DND-41 (cell line): ENCODE data around the gene ADO.

Experiments
- ATAC-seq: fragments of 200-7000 bp; cut with Tn5 transposase; 3 replicates; pipeline ENCODE4 v1.9.1; 2021; ENCODE audit warnings: low read depth; ENCODE audit not compliant: insufficient read depth
- DNase-seq: peaks from one replicate; pipeline ENCODE4 v3.0.0-alpha.2; 2020
- H2AFZ ChIP-seq: 2 replicates; pipeline ENCODE4 v1.6.0; 2012; ENCODE audit warnings: low read depth, low read length
- H3K27ac ChIP-seq: 2 replicates; pipeline ENCODE4 v1.5.1; 2012; ENCODE audit warnings: low read length, inconsistent platforms
- H3K27me3 ChIP-seq: fragments of 200-600 bp; sonication (generic); 2 replicates; pipeline ENCODE4 v1.6.0; 2012; ENCODE audit warnings: low read length, mild to moderate bottlenecking, inconsistent platforms; ENCODE audit not compliant: insufficient read depth, poor library complexity
- H3K36me3 ChIP-seq: 2 replicates; pipeline ENCODE4 v1.5.1; 2012; ENCODE audit warnings: low read length, inconsistent platforms; ENCODE audit not compliant: insufficient read depth
- H3K4me1 ChIP-seq: 2 replicates; pipeline ENCODE4 v1.5.1; 2012; ENCODE audit warnings: mild to moderate bottlenecking, low read length; ENCODE audit not compliant: insufficient read depth
- H3K4me2 ChIP-seq: 2 replicates; pipeline ENCODE4 v1.6.0; 2012; ENCODE audit warnings: mild to moderate bottlenecking, moderate library complexity, low read length, inconsistent platforms; ENCODE audit not compliant: insufficient read depth
- H3K4me3 ChIP-seq, 2 experiments: fragments of 200-600 bp in 1 of 2; shearing (Covaris generic) in 1 of 2; 2 replicates each; pipeline ENCODE4 v1.5.1; 2012 to 2016; ENCODE audit warnings: inconsistent platforms in 2 of 2, low read length in 2 of 2, mild to moderate bottlenecking in 2 of 2, low read depth in 1 of 2, moderate library complexity in 1 of 2
- H3K79me2 ChIP-seq: 2 replicates; pipeline ENCODE4 v1.6.0; 2012; ENCODE audit warnings: low read length, inconsistent platforms; ENCODE audit not compliant: insufficient read depth
- H3K9ac ChIP-seq: 2 replicates; pipeline ENCODE4 v1.6.0; 2012; ENCODE audit warnings: low read depth, mild to moderate bottlenecking, inconsistent platforms, low read length, moderate library complexity
- H3K9me3 ChIP-seq: 2 replicates; pipeline ENCODE4 v1.5.1; 2012; ENCODE audit warnings: low read length, moderate library complexity, mild to moderate bottlenecking, inconsistent platforms; ENCODE audit not compliant: insufficient read depth, severe bottlenecking
- H4K20me1 ChIP-seq: 2 replicates; pipeline ENCODE4 v1.6.0; 2012; ENCODE audit warnings: low read length; ENCODE audit not compliant: insufficient read depth
- EZH2 ChIP-seq: IDR thresholded peaks from 3 replicates; pipeline ENCODE4 v1.6.1; 2012; ENCODE audit warnings: borderline replicate concordance, low read depth, mild to moderate bottlenecking, moderate library complexity, low read length, inconsistent platforms; ENCODE audit not compliant: severe bottlenecking
- TF ChIP-seq, protein P1 (sequence below): IDR thresholded peaks from 2 replicates; pipeline ENCODE4 v1.5.1; 2012; ENCODE audit warnings: borderline replicate concordance, low read length, moderate library complexity, mild to moderate bottlenecking; ENCODE audit not compliant: poor library complexity, severe bottlenecking; ENCODE audit errors: extremely low read depth

ADO gene

DNA sequence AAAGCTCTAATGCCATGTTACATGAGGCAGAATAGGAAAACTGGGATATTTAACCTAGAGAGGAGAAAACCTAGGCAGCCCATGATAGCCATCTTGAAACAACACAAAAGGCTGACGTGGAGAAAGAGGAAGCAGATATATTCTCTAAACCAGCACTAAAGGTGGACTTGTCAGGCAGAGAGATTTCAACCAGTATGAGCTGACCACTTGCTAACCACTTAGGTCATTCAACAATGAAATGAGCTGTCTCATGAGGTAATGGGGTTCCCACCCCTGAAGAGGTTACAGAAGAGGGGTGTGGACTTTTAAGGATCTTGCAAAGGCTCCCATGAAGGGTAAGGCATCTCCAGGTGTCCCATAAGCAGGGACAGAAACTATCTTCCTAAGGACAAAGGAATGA, 38.5 kb downstream of the ADO start:
- Histone ChIP-seq H3K27me3 (no peaks in the 10 kb centered on the region), H2AFZ (no peak overlapping the region), H3K4me2 (no peak overlapping the region), H3K79me2 (no peaks in the 10 kb centered on the region), H4K20me1 (no peaks in the 10 kb centered on the region), H3K36me3 (no peaks in the 10 kb centered on the region), H3K9ac (no peak overlapping the region), H3K27ac (no peak overlapping the region), H3K4me1 (no peaks in the 10 kb centered on the region), H3K9me3 (peaks cover 2% of the 10 kb centered on the region), H3K4me3 (no peak overlapping the region)
- no peak for TF ChIP-seq EZH2
- TF ChIP-seq, protein P1, sequence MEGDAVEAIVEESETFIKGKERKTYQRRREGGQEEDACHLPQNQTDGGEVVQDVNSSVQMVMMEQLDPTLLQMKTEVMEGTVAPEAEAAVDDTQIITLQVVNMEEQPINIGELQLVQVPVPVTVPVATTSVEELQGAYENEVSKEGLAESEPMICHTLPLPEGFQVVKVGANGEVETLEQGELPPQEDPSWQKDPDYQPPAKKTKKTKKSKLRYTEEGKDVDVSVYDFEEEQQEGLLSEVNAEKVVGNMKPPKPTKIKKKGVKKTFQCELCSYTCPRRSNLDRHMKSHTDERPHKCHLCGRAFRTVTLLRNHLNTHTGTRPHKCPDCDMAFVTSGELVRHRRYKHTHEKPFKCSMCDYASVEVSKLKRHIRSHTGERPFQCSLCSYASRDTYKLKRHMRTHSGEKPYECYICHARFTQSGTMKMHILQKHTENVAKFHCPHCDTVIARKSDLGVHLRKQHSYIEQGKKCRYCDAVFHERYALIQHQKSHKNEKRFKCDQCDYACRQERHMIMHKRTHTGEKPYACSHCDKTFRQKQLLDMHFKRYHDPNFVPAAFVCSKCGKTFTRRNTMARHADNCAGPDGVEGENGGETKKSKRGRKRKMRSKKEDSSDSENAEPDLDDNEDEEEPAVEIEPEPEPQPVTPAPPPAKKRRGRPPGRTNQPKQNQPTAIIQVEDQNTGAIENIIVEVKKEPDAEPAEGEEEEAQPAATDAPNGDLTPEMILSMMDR = no peak
- no peak for ATAC-seq
- DNase-seq = no peak

DNA sequence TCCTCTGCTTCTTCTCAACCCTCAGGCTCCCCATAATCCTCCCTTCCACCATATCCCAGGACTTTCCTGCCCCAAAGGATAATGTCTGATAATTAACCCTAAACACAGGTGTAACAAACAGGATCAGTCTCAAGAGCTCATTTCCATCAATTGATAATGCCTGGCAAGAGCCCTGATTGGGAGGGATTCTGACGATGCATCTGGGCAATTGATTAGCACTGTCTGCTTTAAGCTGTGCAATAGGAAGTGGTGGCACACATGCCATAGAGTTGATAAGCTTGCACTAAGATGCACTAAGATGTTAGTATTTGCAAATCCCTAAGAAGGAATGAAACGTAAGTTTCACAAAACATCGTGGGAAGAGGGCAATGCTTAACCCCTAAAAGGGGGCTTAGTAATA, 39.1 kb downstream of the ADO start:
- Histone ChIP-seq H3K27ac (no peak overlapping the region), H3K79me2 (no peaks in the 10 kb centered on the region), H3K9ac (no peak overlapping the region), H3K4me2 (no peak overlapping the region), H3K4me1 (no peaks in the 10 kb centered on the region), H2AFZ (no peak overlapping the region), H3K4me3 (no peak overlapping the region), H3K36me3 (no peaks in the 10 kb centered on the region), H3K27me3 (no peaks in the 10 kb centered on the region), H4K20me1 (no peaks in the 10 kb centered on the region), H3K9me3 (peaks cover 2% of the 10 kb centered on the region)
- no peak for TF ChIP-seq EZH2
- ATAC-seq (no peak), DNase-seq (no peak)

DNA sequence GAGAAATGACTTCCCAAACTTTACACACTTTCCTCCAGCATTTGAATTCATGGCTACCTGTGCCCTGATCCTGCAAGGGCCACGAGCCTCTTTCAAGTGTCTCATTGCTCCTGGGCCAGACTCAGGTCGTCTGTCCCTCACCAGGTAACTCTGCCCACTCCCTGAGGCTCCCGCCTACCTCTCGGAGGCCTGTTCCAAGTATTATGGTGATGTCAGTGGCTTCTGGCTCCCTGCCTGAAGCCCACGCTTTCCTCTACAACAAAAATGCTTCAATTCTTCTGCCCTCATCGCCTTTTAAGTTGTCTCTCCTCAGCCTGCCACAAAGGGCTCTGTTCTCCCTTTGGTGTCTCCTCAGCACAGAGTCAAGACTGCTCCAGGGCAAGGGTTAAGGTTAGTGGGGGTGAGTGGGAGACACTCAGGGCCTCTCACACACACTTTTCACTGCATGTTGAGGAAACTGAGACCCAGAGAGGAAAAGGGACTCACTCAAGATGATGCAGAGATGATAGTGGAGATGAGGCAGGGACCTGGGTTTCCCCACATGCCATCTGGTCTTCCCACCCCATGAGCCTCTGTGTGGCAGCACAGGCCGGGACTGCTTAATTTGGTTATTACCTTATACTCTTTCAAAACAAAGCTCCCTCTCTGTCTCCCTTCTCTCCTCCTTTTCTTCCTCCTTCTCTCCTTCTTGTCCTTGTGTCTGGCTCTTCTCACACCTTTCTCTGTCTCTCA, 39.9 kb downstream of the ADO start:
- H3K4me1 ChIP-seq = no peaks in the 10 kb centered on the region
- no peaks in the 10 kb centered on the region for H3K27me3 ChIP-seq
- peaks cover 2% of the 10 kb centered on the region for H3K9me3 ChIP-seq
- no peak overlapping the region for H3K4me2 ChIP-seq
- H4K20me1 ChIP-seq = no peaks in the 10 kb centered on the region
- ATAC-seq = no peak
- no peak overlapping the region for H3K9ac ChIP-seq
- no peaks in the 10 kb centered on the region for H3K79me2 ChIP-seq
- no peak for DNase-seq
- no peak for TF ChIP-seq EZH2
- TF ChIP-seq, protein P1 = no peak
- H3K36me3 ChIP-seq = no peaks in the 10 kb centered on the region
- H3K27ac ChIP-seq = no peak overlapping the region
- no peak overlapping the region for H3K4me3 ChIP-seq
- H2AFZ ChIP-seq = no peak overlapping the region

DNA sequence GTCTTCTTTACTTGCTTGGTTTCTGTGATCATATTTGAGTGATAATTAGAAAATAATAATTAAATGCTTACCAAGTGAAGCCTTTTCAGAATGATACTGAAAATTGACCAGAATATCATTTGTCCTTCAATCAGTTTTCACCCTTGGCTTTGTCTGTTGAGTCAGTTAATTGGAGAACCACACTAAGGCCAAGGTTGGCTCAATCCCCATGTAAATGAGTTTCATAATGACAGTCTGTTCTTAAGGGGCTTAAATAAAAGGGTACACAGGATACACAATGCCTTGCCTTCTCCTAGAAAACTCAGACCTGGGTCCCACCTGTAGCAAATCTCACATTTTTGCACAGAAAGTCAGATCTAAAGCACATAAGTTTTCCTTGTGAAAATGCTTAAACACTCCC, 42.9 kb downstream of the ADO start:
- no peaks in the 10 kb centered on the region for H3K36me3 ChIP-seq
- H4K20me1 ChIP-seq = no peaks in the 10 kb centered on the region
- ATAC-seq = no peak

More for the DNA sequence above, 42.9 kb downstream of the ADO start:
- Histone ChIP-seq H3K27me3 (no peaks in the 10 kb centered on the region), H3K9ac (no peak overlapping the region), H3K4me2 (no peak overlapping the region), H3K79me2 (no peaks in the 10 kb centered on the region), H2AFZ (no peak overlapping the region), H3K4me3 (no peak overlapping the region), H3K27ac (no peak overlapping the region), H3K4me1 (no peaks in the 10 kb centered on the region), H3K9me3 (peaks cover 2% of the 10 kb centered on the region)
- no peak for DNase-seq
- no peak for TF ChIP-seq EZH2
- TF ChIP-seq, protein P1 = no peak
